Superior temporal gyrus (tissue), 1 donor: ENCODE measurements around the gene IGSF9.
A peak's percentile ranks its signal among the peaks of the same experiment; 100 is the strongest.

Experiments used
- DNase-seq: peaks from one replicate; pipeline ENCODE4 v3.0.0-alpha.2; 2016; ENCODE audit errors: extremely low spot score

The IGSF9 gene

DNA sequence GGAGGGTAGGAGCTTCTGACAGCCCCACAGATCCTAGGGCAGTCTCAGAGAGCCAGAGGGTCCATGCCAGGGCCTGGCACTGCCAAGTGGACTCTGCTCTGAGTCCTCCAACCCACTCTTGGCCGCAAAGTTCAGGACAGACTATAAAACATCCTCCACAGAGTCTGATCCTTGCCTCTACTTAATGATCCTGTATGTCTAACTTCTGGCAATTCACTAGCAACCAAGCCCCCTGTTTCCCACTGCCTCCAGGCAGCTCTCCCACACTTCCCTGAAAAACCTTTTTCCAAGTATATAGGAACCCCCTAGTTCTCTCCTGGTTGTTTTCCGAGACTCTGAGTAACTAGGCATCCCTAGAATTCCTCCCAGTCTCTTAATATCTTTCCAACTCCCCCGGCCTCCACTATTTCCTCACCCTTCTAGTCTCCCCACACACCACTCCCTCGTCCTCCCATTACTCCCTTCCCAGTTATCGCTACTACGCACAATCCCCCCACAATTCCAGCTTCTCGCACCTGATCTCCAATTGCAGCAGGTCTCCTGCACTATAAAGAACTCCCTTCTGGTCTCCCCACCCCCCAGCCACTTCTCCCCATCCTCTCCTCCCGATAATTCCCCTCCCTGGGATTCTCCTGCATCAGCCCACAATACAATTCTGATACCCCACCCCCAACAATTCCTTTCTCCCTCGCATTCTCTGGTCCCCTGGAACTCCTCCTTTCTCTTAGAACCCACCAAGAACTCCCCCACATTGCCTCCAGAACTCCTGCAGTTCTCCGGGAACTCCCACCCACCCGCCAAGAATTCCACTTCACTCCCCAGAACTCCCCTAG lies 574 bp downstream of the IGSF9 start:
- no peak for DNase-seq

DNA sequence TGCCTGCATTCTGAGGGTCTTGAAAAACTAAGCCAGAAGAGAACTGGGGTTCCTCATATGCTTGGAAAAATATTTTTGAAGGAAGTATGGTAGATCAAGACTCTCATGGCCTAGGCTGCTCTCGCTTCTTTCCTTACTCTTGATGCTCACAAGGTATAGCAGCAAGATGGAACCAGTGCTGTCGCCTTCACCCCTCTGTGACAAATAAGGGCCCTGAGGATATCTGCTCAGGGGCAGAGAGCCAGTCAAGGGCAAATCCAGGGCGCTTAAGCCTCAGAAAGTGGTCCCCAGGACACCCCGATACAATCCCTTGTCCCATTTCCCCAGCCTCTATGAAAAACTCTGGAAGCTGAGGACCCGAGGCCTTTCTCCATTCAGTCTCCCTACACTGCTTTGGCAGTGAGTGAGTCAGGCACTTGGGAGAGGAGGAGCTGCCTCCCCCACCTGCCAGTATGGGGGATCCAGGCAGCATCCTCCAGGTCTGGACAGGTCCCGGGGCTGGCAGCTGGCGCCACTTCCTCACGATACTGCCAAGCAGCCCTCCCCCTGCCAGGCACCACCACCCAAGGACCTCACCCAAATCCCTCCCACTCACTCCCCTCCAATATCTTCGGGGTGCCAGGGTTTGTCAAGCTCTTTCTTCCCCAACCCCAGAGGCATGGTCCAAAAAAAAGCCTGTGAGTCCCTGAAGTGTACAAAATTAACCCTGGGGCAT lies 1.3 kb downstream of the IGSF9 start:
- DNase-seq: no peak

DNA sequence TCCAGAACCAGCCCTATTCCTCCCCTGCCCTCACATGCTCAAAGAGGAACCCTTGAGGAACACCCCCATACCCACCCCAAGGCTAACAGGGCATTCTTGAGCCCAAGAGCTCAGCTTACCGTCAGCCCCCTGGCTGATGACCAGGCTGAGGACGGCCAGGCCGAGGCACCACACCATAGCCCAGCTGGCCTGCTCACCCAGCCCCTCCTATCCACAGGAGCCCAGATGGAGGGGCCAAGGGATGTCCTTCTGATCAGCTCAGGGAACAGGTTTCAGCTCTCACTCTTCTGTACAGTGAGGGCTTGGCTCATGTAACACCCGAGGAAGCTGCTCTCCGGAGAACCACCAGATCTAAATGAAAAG lies 2.2 kb downstream of the IGSF9 start:
- no peak for DNase-seq

DNA sequence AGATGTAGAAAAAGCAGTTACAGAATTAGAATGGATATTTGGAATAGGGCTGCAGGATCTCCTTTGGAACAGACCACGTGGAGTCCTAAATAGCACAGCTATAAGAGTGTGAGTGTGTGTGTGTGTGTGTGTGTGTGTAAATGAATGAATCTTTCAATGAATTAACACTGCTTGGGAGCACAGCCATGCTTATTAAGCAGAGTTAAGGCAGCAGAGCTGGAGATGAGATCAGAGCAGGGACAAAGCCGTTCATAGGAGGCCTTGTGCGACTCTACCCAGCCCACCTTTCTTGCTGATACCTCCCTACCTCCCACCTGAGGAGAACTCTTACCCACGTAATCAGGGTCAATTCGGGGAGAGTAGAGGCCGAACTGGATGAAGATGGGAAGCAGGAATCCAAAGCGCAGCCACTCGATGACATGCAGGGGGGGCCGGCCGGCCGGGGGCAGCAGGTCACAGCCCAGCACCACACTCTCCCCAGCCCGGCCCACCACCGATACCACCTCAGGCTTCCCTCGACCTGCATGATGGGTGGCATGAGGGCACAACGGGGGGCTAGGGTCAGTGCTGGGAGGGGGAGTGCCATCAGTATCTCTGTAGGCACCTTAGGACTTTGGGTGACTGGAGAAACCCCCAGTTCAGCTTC lies 2.7 kb downstream of the IGSF9 start:
- DNase-seq: no peak

DNA sequence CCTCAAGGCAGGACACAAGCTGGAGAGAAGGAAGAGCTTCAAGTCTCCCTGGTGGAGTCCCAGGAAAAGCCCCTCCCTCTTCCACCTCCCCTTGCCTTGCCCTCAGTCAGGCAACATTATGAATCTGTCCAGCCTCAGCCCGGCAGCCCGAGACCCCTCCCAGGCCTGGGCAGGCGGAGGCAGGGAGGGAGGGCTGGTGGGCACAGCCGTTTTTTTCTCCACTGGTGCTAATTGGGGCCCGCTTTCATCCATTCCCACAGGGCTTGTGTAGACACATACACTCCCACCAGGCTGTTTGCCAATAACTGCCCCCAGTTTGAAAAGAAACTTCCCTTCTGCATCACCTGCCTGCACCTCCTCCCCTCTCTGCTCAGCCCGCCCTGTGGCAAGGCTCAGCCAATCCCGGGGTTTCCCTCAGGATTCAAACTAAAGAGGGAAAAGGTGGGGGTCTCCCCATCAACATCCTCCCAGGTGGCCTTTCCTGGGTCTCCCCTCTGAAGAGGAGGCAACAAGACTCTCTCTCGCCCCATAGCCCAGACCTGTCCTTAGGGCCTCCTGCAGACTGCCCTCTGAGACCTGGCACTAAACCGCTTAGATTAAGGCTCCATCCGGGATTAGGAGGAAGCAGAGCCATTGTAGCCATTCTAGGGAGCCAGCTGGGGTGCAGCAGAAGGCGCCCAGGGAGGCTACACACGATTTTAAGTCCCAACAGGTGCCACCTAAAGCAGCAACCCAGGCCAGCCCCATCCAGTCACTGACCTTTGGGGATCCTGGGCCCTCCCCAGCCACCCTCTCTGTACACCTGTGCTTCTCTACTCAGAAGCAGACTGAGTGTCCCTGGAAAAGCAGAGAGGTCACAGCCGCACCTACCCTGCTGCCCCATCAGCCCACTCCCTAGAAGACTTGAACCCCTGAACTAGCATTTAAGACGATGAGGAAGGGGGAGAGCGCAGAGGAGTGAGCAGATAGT lies 3.5 kb downstream of the IGSF9 start:
- no peak for DNase-seq

DNA sequence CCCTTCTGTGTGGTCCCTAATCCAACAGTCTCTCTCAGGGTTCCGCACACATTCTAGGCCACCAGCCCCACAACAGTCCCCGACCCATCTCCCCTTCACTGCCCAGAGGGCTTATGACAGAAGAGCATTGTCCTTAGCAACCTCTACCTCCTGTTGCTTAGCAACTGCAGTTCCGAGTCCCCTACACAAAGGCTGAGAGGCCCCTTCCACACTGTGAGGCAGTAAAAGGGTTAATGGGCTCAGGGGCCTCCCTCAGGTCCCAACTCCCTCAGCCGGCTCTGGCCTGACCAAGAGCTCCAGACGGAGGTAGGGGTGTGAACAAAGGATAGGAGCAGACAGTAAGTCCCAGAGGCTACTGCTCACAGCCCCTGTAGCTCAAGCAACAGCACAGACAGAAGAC lies 4.3 kb downstream of the IGSF9 start:
- DNase-seq: no peak

DNA sequence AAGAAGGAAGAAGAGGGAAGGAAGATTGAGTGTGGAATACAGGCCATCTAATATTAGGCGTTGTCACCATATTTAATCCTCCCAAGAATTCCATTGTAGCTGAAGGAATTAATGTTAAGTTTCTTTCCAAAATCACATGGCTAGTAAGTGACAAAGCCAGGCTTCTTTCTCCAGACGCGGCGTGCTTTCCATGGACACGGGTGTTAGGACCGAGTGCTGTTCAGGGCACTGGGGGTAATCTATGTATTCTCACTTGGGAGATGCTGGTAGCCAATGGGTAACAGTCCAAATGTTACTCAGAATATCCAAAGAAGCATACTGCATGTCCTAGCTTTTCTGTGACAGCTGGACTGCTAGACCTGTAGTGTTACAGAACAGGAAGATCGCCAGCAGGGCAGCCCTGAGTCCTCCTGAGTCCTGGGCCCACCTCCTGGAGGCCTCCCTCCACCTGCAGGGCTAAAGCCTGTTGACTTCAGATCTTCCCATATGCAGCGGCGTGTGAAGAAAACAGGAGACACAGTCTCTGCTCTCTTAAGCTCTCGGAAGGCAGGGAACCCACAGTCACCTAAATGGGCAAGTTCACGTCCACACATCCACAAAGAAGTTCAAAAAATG lies 5.3 kb downstream of the IGSF9 start:
- DNase-seq: no peak

DNA sequence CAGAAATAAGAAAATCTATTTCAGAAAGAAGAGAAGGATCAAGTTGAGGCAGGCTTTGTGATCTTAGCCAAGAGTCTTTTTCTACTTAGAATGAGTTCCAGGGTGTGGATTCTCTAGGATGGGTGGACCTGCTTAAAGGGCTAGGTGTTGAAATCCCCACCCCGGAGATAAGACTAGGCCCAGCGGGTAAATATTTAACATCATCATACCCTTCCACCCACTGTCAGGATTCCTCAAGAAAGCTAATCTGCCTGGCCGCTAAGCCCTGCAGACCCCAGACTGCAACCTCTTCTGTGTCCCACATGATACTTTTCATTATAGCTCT lies 5.8 kb downstream of the IGSF9 start:
- no peak for DNase-seq

DNA sequence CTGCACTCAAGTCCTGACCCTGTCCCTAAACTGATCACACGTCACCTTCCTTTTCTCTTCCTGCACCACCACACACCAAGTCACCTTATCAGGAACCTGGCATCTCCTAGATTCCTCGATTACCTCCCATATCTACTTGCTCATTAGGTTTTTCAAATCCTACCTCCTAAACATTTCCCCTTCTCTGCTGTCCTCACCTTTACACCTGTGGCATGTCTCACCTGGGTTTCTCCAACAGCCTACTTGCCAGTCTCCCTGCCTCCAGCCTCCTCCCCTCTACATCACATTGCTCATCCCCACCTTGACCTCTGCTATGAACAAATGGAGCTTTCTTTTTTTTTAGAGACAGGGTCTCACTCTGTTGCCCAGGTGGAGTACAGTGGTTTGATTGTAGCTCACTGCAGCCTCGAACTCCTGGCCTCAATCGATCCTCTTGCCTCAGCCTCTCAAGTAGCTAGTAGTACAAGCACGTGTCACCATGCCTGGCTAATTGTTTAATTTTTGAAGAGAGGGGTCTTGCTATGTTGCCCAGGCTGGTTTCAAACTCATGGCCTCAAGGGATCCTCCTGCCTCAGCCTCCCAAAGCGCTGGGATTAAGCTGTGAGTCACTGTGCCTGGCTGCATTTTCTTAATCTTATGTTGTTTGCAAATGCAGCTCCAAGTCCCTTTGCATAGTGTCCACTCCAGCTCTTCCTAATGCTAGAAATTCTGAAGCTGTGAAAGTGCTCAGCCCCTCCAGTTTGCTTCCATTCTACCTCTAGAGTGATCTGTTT lies 6.3 kb downstream of the IGSF9 start:
- DNase-seq: no peak

DNA sequence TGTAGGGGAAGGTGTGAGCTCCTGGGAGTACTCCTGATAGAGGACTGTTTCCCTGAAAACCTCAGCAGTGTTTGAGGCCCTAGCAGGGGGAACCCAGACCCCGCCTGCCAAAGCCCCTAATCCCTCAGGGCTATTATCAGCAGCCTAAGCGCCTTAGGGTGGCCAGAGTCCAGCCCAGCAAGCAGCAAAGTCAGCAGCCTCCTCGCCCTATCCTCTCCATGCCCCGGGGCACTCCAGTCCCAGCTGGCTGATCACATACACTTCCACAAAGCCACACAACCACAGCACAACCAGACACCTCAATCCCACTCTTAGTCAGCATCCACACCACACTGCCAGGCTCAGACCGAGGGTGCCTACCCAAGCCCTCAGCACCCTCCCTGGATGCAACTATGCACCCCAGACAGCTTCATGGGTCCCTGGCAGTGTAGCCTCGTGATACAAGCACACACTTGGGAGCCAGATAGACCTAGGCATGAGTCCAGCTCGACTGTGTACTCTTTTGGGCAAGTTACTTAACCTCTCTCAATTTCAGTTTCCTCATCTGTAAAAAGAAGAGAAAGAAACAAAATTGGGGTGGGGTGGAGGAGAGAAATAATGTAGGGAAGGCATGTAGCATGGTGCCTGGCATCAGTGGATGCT lies 7.1 kb downstream of the IGSF9 start:
- no peak for DNase-seq

DNA sequence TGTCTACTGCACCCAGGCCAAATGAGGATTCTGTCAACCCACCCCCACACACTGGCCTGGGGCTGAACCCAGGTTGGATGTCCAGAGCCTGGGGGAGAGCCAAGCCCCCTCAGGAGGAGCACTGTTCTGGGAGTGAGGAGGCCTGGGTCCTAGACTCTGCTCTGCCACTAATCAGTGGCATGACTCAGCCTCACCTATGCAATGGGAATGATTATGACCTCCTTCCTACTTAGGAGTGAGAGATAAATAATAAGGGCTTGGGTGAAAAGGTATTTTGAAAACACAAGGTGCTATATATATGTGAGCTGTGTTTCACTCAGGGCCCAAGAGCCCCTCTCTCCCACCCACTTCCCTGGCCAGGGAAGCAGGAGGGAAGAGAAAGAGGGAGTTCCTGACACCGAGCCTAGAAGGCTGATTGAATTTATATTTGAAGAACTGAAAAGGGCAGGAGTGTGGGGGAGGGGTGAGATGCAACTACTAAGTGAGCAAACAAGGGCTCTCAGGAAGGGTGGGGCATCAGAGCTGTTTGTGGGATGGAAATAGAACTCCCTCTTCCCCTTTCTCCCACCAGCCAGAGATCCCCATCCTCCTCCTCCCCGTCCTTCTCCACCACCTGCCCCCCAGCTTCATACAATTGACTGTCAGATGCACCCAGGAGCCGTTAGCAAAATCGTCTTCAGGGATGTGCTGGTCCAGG lies 8.2 kb downstream of the IGSF9 start:
- DNase-seq: no peak

DNA sequence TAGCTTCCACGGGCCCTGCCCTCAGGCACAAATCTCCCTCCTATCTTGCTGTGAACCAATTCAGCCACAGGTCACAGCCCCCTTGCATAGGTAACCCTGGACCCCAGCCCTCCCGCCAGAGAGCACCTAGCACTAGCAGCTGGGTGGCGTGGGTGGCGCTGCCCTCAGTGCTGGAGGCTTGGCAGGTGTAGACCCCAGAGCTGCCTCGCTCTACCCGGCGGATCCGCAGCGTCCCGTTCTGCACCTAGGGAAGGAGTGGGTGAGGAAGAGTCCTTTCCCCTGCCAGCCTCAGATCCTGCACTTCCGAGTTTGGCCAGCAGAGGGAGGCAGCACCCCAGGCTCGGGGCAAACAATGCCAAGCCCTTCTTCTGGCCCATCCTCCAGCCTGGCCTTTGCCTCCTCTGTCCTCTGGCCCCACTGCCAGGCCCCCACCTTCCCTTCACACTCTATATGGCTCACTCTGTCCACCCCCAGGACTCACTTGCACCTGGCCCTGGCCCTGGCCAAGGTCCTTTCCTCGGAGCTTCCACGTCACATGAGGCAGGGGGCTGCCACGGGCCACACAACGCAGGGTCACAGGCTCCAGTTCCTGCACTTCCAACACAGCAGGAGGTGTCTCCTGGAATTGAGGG lies 9.0 kb downstream of the IGSF9 start:
- DNase-seq: peak; percentile 44

DNA sequence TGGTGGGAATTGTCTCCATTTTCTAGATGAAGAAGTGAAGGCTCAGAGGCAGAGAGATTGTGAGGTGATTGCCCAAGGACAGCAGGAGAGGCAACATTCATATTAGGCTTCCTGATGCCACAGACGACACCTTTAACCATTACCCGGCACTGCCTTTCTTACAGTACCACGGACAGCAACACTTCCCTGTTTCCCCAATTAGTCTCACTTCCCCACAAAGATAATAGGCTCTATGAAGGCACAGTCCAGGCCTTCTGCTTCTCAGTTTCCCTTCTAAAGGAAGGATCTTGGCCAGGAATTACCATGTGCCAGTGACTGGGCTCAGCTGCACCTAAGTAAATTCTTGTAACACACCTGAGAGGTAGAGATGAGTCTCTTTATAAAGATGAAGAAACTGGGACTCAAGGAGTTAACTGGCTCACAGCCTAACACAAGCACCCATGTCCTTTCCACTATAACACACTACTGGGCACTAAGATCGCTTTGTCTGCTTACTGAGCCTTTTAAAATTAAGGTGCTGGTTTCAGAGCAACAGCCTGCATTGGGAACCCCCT lies 9.6 kb downstream of the IGSF9 start:
- DNase-seq: no peak

DNA sequence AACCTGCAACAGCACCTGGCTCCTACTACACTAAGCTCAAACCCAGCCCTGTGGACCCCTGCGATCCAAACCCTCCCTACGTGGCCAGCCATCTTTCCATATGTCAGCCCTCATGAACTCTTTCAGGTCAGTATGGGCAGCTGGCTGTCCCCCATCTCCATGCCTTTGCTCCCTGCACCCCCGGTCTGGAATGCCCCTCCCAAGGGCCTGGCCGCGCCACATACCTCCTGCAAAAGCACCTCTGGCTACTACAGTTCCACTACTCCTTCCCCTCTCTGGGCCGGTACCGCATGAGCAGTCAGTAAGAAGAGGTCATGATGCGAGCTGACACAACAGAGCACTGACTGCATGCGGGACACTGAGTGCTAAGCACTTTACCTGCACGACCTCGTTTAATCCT lies 10.1 kb downstream of the IGSF9 start:
- no peak for DNase-seq

DNA sequence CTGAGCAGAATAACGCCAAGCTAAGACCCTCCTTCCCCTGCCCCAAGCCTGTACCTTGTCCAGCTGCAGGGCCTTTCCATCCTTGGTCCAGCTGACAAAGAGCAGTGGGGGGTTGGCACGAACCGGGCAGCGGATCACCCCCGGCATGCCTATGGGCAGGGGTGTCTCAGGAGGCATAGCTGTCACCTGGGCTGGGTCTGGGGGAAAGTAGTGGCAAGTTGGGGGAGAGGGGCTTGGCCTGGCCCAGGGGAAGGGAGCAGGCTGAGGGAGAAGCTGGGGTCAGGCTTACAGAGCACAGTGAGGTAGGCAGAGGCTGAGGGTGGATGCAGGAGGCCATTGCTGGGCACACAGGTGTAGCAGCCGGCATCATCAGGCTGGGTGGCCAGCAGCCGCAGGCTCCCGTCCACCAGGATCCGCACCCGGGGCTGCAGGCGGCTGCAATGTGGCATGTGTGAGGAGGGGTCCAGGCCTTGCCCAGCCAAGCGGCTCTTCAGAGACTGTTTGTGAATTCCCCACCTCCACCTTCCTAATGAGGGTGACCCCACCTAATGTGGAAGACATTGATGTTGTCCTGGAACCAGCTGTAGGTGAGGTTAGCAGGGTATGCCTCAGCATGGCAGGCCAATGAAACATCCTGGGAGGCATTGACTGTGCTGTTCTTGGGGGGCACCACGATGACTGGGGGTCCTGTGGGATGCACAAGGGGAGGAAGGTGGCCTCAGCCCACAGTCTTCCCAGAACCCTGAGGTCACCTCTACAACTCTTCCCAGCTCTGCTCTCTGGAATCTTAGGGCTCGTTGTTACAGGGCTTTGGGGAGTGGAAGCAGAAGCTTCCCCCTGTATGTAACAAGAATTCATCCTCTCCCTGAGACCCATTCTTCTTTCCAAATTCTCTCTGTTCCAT lies 11.0 kb downstream of the IGSF9 start:
- no peak for DNase-seq

DNA sequence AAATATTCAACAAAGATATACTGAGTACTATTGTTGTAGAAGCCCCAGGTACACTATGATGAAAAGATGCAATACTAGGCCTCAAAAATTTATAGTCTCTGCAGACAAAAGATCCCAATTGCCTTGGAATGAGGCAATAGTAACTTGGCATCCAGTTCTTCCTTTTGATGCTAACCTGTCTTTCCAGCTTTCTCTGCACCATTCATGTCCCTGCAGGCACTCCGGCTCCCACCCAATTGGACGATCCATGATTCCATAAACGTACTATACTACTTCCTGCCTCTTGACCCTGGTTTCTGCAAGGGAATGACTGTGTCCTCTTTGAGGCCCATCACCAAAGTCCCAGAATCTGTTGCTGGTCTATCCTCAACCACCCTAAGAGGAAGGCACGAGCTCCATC lies 12.1 kb downstream of the IGSF9 start:
- DNase-seq: no peak
